Calu3 (cell line): ENCODE measurements around the gene DERA. TPM values are rescaled to one million over a fixed set of nuclear protein-coding genes. Genes with fewer than 3 reads are reported as not detected.

ENCODE experiments used
- BruUV-seq: library from RNA; stranded (reverse); fragments of 400-500 nt; replicated peaks from 2 replicates; lab custom pipeline; 2021; lab: Mats Ljungman, UMichigan
- CTCF ChIA-PET: fragments of 300-600 bp; sonication (Branson Sonifier 250); formaldehyde crosslinking; loops from one replicate; lab custom pipeline; 2022; ENCODE audit warnings: antibody characterized with exemption; lab: Charles Lee
- DNase-seq: peaks from one replicate; pipeline ENCODE4 v3.0.0; 2022
- H3K27ac Mint-ChIP-seq: one replicate; pipeline ENCODE4 v1.8.0; 2022; ENCODE audit warnings: mixed read lengths; ENCODE audit not compliant: unreplicated experiment
- H3K27me3 Mint-ChIP-seq: one replicate; pipeline ENCODE4 v1.8.0; 2022; ENCODE audit warnings: mixed read lengths; ENCODE audit not compliant: unreplicated experiment
- H3K36me3 Mint-ChIP-seq: one replicate; pipeline ENCODE4 v1.8.0; 2022; ENCODE audit warnings: mild to moderate bottlenecking, moderate library complexity, mixed read lengths; ENCODE audit not compliant: insufficient read depth, unreplicated experiment
- H3K4me1 Mint-ChIP-seq: one replicate; pipeline ENCODE4 v1.8.0; 2022; ENCODE audit warnings: mild to moderate bottlenecking, low read depth, mixed read lengths; ENCODE audit not compliant: unreplicated experiment
- H3K4me3 Mint-ChIP-seq: one replicate; pipeline ENCODE4 v1.8.0; 2022; ENCODE audit warnings: mild to moderate bottlenecking, low read depth, moderate library complexity, mixed read lengths; ENCODE audit not compliant: unreplicated experiment
- H3K9me3 Mint-ChIP-seq: one replicate; pipeline ENCODE4 v1.8.0; 2022; ENCODE audit warnings: low read depth, mixed read lengths; ENCODE audit not compliant: unreplicated experiment
- CTCF ChIP-seq: fragments of 200-600 bp; IDR thresholded peaks from one replicate; pipeline ENCODE4 v1.8.0; 2022; ENCODE audit warnings: antibody characterized with exemption; ENCODE audit not compliant: unreplicated experiment
- intact Hi-C: fragments of 100-400 bp; cut with micrococcal nuclease; formaldehyde crosslinking; loops from one replicate; pipeline ENCODE4 v1.10.0; 2022; ENCODE audit not compliant: unreplicated experiment
- total RNA-seq: library from RNA; stranded (reverse); gene quantifications from 2 replicates; pipeline ENCODE4 v1.2.3, GENCODE V29; 2022

The DERA gene
- total RNA-seq, 1 experiment from 2014 or later: 29.8 TPM

GRCh38 chr12:15977999-15978951, 67.1 kb downstream of the DERA start:
- Mint-ChIP-seq H3K4me3 (peak overlapping the region; percentile 53), H3K4me1 (peaks cover 33% of the 10 kb centered on the region), H3K27ac (peak overlapping the region; percentile 91), H3K9me3 (no peaks in the 10 kb centered on the region), H3K36me3 (no peaks in the 10 kb centered on the region), H3K27me3 (no peaks in the 10 kb centered on the region)
- BruUV-seq: no TSS peak
- intact Hi-C loops: loop anchor here (2.0 kb wide), 1 partner anchor 67 kb away; the partner anchor contains the start of gene DERA
- no peak for TF ChIP-seq CTCF
- CTCF ChIA-PET: interaction anchor here (1.0 kb wide), 1 partner anchor 47 kb away, joined by 3 read pairs; no protein-coding TSS in a partner anchor
- peak; percentile 17 for DNase-seq

DNA sequence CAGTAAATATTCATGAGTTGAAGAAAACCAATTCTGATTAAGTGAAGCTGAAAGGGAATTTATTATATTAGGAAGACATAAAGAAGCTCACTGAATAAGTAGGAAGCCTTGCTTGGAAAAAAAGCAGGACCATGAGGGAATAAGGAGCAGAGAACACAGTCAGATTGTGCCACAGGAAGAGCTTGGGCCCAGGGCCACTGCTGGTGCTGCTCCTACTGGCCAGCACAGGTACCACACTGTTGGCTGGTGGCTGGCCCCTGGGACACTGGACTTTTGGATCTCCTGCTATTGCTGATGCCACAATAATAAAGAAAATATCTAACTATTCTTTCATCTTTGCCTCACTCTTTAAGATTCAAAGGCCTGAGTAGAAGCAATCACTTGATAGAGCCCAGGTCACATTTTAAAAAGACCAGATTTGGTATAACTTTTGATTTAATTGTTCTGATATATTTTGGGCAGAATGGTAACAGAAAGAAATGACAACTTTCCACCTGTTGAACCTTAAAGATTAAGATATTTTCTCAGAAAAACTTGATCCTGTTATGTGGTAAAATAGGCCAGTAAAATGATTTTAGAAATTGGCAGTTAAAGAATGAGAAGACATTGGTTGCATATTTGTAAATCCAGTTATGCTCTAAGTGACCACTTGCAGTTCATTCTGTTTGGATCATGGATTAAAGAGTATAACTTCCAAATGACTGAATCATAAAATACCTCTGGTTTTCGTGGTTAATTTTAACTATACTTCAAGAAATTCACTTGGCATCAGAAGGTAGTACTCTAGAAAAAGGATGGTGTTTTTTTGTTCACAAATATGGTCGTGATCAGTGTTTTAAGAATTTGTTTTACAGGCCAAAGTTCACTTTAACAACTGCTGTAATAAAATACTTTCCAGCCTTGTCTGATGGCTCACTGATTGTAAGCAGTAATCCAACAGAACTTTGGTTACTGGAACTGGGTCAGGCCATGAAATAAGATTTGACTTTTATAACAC, 68.3 kb downstream of the DERA start:
- no peaks in the 10 kb centered on the region for H3K27me3 Mint-ChIP-seq
- H3K4me3 Mint-ChIP-seq: peak overlapping the region; percentile 53
- peak; percentile 83 for TF ChIP-seq CTCF
- H3K27ac Mint-ChIP-seq: peak overlapping the region; percentile 91
- CTCF ChIA-PET: interaction anchor here (1.0 kb wide), 1 partner anchor 49 kb away, joined by 3 read pairs; no protein-coding TSS in a partner anchor
- intact Hi-C loops: loop anchor here (2.0 to 10.0 kb wide), 2 partner anchors 69 to 385 kb away; partner anchors contain the start of gene DERA
- BruUV-seq: no TSS peak
- peak; percentile 63 for DNase-seq
- no peaks in the 10 kb centered on the region for H3K9me3 Mint-ChIP-seq
- H3K4me1 Mint-ChIP-seq: peaks cover 33% of the 10 kb centered on the region
- H3K36me3 Mint-ChIP-seq: no peaks in the 10 kb centered on the region

DNA sequence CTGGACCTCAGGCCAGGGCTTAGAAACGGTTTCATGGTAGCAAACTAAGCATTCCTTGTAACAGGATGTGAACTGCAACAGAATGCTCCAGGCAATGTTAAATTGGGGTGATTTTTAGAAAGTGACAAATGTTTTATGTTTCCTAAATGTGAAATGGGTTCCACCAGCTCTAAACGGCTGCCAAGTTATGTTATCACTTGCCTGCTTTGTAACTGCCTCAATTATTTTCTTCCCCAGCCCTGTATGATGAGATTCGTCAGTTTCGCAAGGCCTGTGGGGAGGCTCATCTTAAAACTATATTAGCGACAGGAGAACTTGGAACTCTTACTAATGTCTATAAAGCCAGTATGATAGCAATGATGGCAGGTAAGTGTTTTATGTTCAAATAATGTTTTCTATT, 70.9 kb downstream of the DERA start:
- no peak for TF ChIP-seq CTCF
- CTCF ChIA-PET: no interaction called here
- Mint-ChIP-seq H3K36me3 (no peaks in the 10 kb centered on the region), H3K4me3 (no peak overlapping the region), H3K27ac (no peak overlapping the region), H3K27me3 (no peaks in the 10 kb centered on the region), H3K4me1 (peaks cover 33% of the 10 kb centered on the region), H3K9me3 (no peaks in the 10 kb centered on the region)
- DNase-seq: no peak
- BruUV-seq: no TSS peak
- intact Hi-C loops: loop anchor here (10.0 kb wide), 1 partner anchor 383 kb away; no protein-coding TSS in a partner anchor

GRCh38 chr12:15982471-15982870, 71.3 kb downstream of the DERA start:
- H3K9me3 Mint-ChIP-seq: no peaks in the 10 kb centered on the region
- CTCF ChIA-PET: no interaction called here
- no peak overlapping the region for H3K4me3 Mint-ChIP-seq
- no TSS peak for BruUV-seq
- peaks cover 31% of the 10 kb centered on the region for H3K4me1 Mint-ChIP-seq
- no peak overlapping the region for H3K27ac Mint-ChIP-seq
- no peak for TF ChIP-seq CTCF
- intact Hi-C loops: loop anchor here (10.0 kb wide), 1 partner anchor 382 kb away; no protein-coding TSS in a partner anchor
- no peaks in the 10 kb centered on the region for H3K27me3 Mint-ChIP-seq
- no peaks in the 10 kb centered on the region for H3K36me3 Mint-ChIP-seq
- no peak for DNase-seq
